Testis (tissue), 3 donors: ENCODE measurements around the gene C16orf90. TPM values are rescaled to one million over a fixed set of nuclear protein-coding genes. Genes with fewer than 3 reads are reported as not detected.

Experiments
- DNase-seq: peaks from one replicate; pipeline ENCODE4 v3.0.0-alpha.2; 2019
- H3K27ac ChIP-seq, 2 donors: fragments of 200-600 bp; sonication (generic); one replicate each; pipeline ENCODE4 v1.5.1; 2019
- H3K27me3 ChIP-seq: fragments of 200-600 bp; sonication (generic); one replicate; pipeline ENCODE4 v1.5.1; 2019
- H3K36me3 ChIP-seq: fragments of 200-600 bp; sonication (generic); one replicate; pipeline ENCODE4 v1.5.1; 2017; ENCODE audit warnings: low read depth; ENCODE audit errors: missing control alignments
- H3K4me1 ChIP-seq: fragments of 200-600 bp; sonication (generic); one replicate; pipeline ENCODE4 v1.5.1; 2019
- H3K4me3 ChIP-seq, 2 donors: fragments of 200-600 bp; sonication (generic); one replicate each; pipeline ENCODE4 v1.5.1; 2017 to 2019
- H3K9me3 ChIP-seq: fragments of 200-600 bp; sonication (generic); one replicate; pipeline ENCODE4 v1.5.1; 2017
- POLR2A ChIP-seq: fragments of 450-650 bp; IDR thresholded peaks from one replicate; pipeline ENCODE4 v1.6.1; 2017; ENCODE audit warnings: antibody characterized with exemption, mild to moderate bottlenecking, moderate library complexity
- WGBS, 2 donors: methylation state at CpG; one replicate each; pipeline ENCODE4 v1.1.5; 2018; 5-methylcytosine and 5-hydroxymethylcytosine counted together
- intact Hi-C: fragments of 100-400 bp; cut with DNase I; formaldehyde crosslinking; loops from one replicate; pipeline ENCODE4 v1.15.1; 2023; ENCODE audit warnings: low total_unique reads
- polyA plus RNA-seq: library from polyadenylated mRNA; stranded (reverse); fragments of 350-450 nt; fragmentation: Illumina TruSeq; extraction: RNeasy Lipid Tissue Mini Kit (QIAGEN cat#74804); gene quantifications from one replicate; pipeline ENCODE4 v1.2.3, GENCODE V29; 2014; ENCODE audit warnings: low read depth, low replicate concordance; ENCODE audit not compliant: insufficient read depth
- total RNA-seq, 2 donors: library from RNA; depleted of rRNA; stranded (reverse); fragments of >200 nt; gene quantifications; one replicate each; pipeline ENCODE4 v1.2.3, GENCODE V29; 2016
- TF ChIP-seq, protein P1 (sequence below), 3 experiments: fragments of 450-650 bp in 2 of 3; fragments of 200-600 bp in 1 of 3; sonication (generic) in 1 of 3; IDR thresholded peaks; one replicate each; pipeline ENCODE4 v1.5.1; 2016 to 2019; ENCODE audit warnings: antibody characterized with exemption in 3 of 3, mild to moderate bottlenecking in 2 of 3, moderate library complexity in 1 of 3

The C16orf90 gene
- total and polyA plus RNA-seq, 3 donors from 2014 or later: 14.2 to 52.1 (median 33.8) TPM

DNA sequence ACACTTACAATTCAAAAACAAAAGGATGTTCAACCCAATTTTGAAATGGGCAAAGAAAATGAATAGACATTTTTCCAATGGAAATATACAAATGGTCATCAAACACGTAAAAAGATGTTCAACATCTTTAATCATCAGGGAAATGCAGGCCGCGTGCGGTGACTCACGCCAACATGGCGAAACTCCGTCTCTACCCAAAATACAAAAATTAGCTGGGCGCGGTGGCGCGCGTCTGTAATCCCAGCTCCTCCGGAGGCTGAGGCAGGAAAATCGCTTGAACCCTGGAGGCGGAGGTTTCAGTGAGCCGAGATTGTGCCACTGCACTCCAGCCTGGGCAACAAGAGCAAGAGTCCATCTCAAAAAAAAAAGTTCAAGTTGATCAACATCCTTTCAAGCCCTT, 3.7 kb upstream of the C16orf90 start:
- Histone ChIP-seq H3K4me1 (peaks cover 10% of the 10 kb centered on the region), H3K27ac (no peak overlapping the region), H3K4me3 (no peak overlapping the region), H3K9me3 (no peaks in the 10 kb centered on the region), H3K36me3 (no peaks in the 10 kb centered on the region), H3K27me3 (no peaks in the 10 kb centered on the region)
- intact Hi-C loops: no loop called here
- WGBS, 2 donors: 67 to 71% methylated on average over 16 of the region's 16 CpGs
- DNase-seq: no peak
- TF ChIP-seq, protein P1, sequence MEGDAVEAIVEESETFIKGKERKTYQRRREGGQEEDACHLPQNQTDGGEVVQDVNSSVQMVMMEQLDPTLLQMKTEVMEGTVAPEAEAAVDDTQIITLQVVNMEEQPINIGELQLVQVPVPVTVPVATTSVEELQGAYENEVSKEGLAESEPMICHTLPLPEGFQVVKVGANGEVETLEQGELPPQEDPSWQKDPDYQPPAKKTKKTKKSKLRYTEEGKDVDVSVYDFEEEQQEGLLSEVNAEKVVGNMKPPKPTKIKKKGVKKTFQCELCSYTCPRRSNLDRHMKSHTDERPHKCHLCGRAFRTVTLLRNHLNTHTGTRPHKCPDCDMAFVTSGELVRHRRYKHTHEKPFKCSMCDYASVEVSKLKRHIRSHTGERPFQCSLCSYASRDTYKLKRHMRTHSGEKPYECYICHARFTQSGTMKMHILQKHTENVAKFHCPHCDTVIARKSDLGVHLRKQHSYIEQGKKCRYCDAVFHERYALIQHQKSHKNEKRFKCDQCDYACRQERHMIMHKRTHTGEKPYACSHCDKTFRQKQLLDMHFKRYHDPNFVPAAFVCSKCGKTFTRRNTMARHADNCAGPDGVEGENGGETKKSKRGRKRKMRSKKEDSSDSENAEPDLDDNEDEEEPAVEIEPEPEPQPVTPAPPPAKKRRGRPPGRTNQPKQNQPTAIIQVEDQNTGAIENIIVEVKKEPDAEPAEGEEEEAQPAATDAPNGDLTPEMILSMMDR (IDR thresholded peaks at IDR 0.05): no peak
- TF ChIP-seq POLR2A: no peak

- no peak overlapping the region for H3K27ac ChIP-seq
- intact Hi-C loops: no loop called here
- WGBS, 2 donors: 91 to 98% methylated on average over 4 of the region's 4 CpGs
These were observed 2.5 kb upstream of the C16orf90 start for GRCh38 chr16:3497771-3498170.

DNA sequence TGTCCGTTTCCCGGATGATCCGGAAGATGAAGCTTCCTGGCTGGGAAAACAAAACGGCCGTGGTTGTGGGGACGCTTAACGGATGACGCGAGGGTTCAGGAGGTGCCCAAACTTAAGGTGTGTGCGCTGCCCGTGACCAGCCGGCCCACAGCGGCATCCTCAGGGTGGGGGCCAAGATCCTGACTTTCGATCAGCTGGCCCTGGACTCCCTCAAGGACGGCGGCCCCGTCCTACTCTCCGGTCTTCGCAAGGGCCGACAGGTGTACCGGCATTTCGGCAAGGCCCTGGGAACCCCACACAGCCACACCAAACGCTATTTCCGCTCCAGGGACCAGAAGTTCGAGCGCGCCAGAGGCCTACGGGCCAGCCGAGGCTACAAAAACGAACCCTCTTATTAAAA, 1.1 kb upstream of the C16orf90 start:
- Histone ChIP-seq H3K4me3 (peak overlapping the region; percentile 29 to 42), H3K9me3 (no peaks in the 10 kb centered on the region), H3K27me3 (no peaks in the 10 kb centered on the region), H3K36me3 (no peaks in the 10 kb centered on the region), H3K4me1 (peaks cover under 1% of the 10 kb centered on the region), H3K27ac (peak overlapping the region in 1 of 2 donors; percentile 15)
- TF ChIP-seq, protein P1 (IDR thresholded peaks at IDR 0.05): no peak
- TF ChIP-seq POLR2A: no peak
- 68 to 85% methylated on average over 30 of the region's 30 CpGs for WGBS, 2 donors
- DNase-seq: no peak
- intact Hi-C loops: no loop called here

More at GRCh38 chr16:3497771-3498170, 2.5 kb upstream of the C16orf90 start:
- TF ChIP-seq, protein P1 (IDR thresholded peaks at IDR 0.05): no peak
- no peak for TF ChIP-seq POLR2A
- Histone ChIP-seq H3K9me3 (no peaks in the 10 kb centered on the region), H3K27me3 (no peaks in the 10 kb centered on the region), H3K4me3 (no peak overlapping the region), H3K4me1 (peaks cover 10% of the 10 kb centered on the region), H3K36me3 (no peaks in the 10 kb centered on the region)
- no peak for DNase-seq

DNA sequence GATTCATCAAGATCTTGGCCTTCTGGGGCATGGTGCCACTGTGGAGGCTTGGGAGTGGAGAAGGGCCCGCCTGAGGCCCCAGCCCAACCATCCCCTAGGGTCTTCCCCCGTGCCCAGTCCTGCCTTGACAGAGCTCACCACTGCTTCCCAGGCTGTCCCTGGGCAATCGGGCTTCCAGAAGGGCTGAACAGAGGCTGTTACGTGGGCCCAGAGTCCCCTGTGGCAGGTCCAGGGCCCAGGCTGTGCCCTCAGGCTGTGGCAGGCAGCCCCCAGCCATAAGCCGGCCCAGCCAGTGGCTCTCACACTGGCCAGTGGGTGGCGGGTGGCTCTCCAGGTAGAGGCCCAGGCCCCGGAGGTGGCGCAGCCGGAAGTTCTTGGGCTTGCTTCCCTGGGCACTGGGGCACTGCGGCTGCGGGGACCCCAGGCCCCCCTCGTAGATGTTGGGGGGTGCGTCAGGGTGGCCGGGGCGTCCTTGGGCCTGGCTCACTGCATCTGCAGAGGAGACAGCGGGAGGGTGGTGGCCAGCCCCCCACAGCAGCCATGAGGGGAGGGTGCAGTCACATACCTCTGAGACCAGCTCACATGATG, 809 bp downstream of the C16orf90 start:
- Histone ChIP-seq H3K9me3 (no peaks in the 10 kb centered on the region), H3K4me3 (no peak overlapping the region), H3K36me3 (no peaks in the 10 kb centered on the region), H3K27ac (no peak overlapping the region), H3K4me1 (no peaks in the 10 kb centered on the region), H3K27me3 (no peaks in the 10 kb centered on the region)
- intact Hi-C loops: no loop called here
- DNase-seq: no peak
- TF ChIP-seq, protein P1 (IDR thresholded peaks at IDR 0.05): no peak
- no peak for TF ChIP-seq POLR2A
- 88 to 97% methylated on average over 9 to 11 of the region's 16 CpGs for WGBS, 2 donors

GRCh38 chr16:3492356-3492755, 2.9 kb downstream of the C16orf90 start:
- H3K9me3 ChIP-seq: no peaks in the 10 kb centered on the region
- H3K27me3 ChIP-seq: no peaks in the 10 kb centered on the region
- 85% methylated on average over 7 to 10 of the region's 10 CpGs for WGBS, 2 donors
- no peaks in the 10 kb centered on the region for H3K4me1 ChIP-seq
- TF ChIP-seq, protein P1 (IDR thresholded peaks at IDR 0.05): no peak
- no peak for TF ChIP-seq POLR2A
- no peak overlapping the region for H3K4me3 ChIP-seq
- no peaks in the 10 kb centered on the region for H3K36me3 ChIP-seq
- no peak for DNase-seq
- no peak overlapping the region for H3K27ac ChIP-seq
- intact Hi-C loops: no loop called here
